CD4-positive, alpha-beta T cell (primary cell): ENCODE results near the gene ENAH. TPM values are rescaled to one million over a fixed set of nuclear protein-coding genes. Genes with fewer than 3 reads are reported as not detected.

Experiments
- ATAC-seq: fragments of 200-7000 bp; cut with Tn5 transposase; one replicate; pipeline ENCODE4 v1.10.0; 2022; ENCODE audit warnings: mild to moderate bottlenecking; ENCODE audit not compliant: poor library complexity
- CTCF ChIA-PET: fragments of 350-600 bp; sonication (Branson Sonifier 250); formaldehyde crosslinking; loops from one replicate; lab custom pipeline; 2021; ENCODE audit warnings: antibody characterized with exemption, inconsistent platforms; lab: Charles Lee
- POLR2A ChIA-PET: fragments of 350-600 bp; sonication (Branson Sonifier 250); formaldehyde crosslinking; loops from one replicate; lab custom pipeline; 2021; ENCODE audit warnings: antibody characterized with exemption, inconsistent platforms; lab: Charles Lee
- DNase-seq, 14 experiments: peaks; one replicate each; pipeline ENCODE4 v3.0.0-alpha.2; 2013 to 2020; ENCODE audit warnings: mixed read lengths in 2 of 14
- H3K27ac ChIP-seq, 2 donors: one replicate each; pipeline versions ENCODE4 v1.5.1 to v1.7.0; 2013; ENCODE audit warnings: low read length in 2 of 2, low read depth in 1 of 2, mild to moderate bottlenecking in 1 of 2
- H3K27me3 ChIP-seq, 2 experiments: 1 replicate in 1 of 2; 2 replicates in 1 of 2; pipeline versions ENCODE4 v1.6.1 to v1.7.0; 2013; ENCODE audit warnings: low read length in 2 of 2, control low read depth in 1 of 2, mild to moderate bottlenecking in 1 of 2, moderate library complexity in 1 of 2; ENCODE audit not compliant: insufficient read depth in 2 of 2, control insufficient read depth in 1 of 2
- H3K36me3 ChIP-seq: one replicate; pipeline ENCODE4 v1.6.1; 2013; ENCODE audit warnings: low read length, control low read depth; ENCODE audit not compliant: insufficient read depth
- H3K4me1 ChIP-seq: one replicate; pipeline ENCODE4 v1.6.1; 2013; ENCODE audit warnings: low read length, control low read depth; ENCODE audit not compliant: insufficient read depth
- H3K4me3 ChIP-seq: one replicate; pipeline ENCODE4 v1.5.1; 2013; ENCODE audit warnings: mild to moderate bottlenecking, low read length, moderate library complexity
- H3K9me3 ChIP-seq, 2 experiments: 1 replicate in 1 of 2; 2 replicates in 1 of 2; pipeline versions ENCODE4 v1.6.1 to v1.7.0; 2013; ENCODE audit warnings: low read length in 2 of 2, mild to moderate bottlenecking in 2 of 2, control low read depth in 1 of 2, moderate library complexity in 1 of 2; ENCODE audit not compliant: control insufficient read depth in 1 of 2, insufficient read depth in 1 of 2
- H3K27ac Mint-ChIP-seq: one replicate; pipeline ENCODE4 v1.8.0; 2020; ENCODE audit warnings: mixed read lengths
- H3K27me3 Mint-ChIP-seq: one replicate; pipeline ENCODE4 v1.8.0; 2021; ENCODE audit warnings: mixed read lengths
- H3K36me3 Mint-ChIP-seq: one replicate; pipeline ENCODE4 v1.8.0; 2021; ENCODE audit warnings: low read depth, mixed read lengths
- H3K4me1 Mint-ChIP-seq: one replicate; pipeline ENCODE4 v1.8.0; 2021; ENCODE audit warnings: low read depth, mixed read lengths
- H3K4me3 Mint-ChIP-seq: one replicate; pipeline ENCODE4 v1.8.0; 2020; ENCODE audit warnings: mild to moderate bottlenecking, mixed read lengths
- H3K9me3 Mint-ChIP-seq: one replicate; pipeline ENCODE4 v1.8.0; 2020; ENCODE audit warnings: mixed read lengths
- CTCF ChIP-seq: fragments of 200-600 bp; IDR thresholded peaks from one replicate; pipeline ENCODE4 v1.8.0; 2022; ENCODE audit warnings: antibody characterized with exemption, mild to moderate bottlenecking
- intact Hi-C, 2 experiments: fragments of 100-400 bp; cut with DNase I in 1 of 2; cut with micrococcal nuclease in 1 of 2; formaldehyde crosslinking; loops; one replicate each; pipeline versions ENCODE4 v1.15.1 to v1.9.0; 2023 to 2025; cut with DNase I, micrococcal nuclease
- total RNA-seq, 174 experiments: library from RNA in 2 of 174; stranded (reverse) in 2 of 174; gene quantifications; one replicate each; pipeline ENCODE4 v1.2.3 and lab custom pipeline; 2021 to 2026

Gene ENAH
- total RNA-seq, 2 experiments from 2014 or later, result not detected

DNA sequence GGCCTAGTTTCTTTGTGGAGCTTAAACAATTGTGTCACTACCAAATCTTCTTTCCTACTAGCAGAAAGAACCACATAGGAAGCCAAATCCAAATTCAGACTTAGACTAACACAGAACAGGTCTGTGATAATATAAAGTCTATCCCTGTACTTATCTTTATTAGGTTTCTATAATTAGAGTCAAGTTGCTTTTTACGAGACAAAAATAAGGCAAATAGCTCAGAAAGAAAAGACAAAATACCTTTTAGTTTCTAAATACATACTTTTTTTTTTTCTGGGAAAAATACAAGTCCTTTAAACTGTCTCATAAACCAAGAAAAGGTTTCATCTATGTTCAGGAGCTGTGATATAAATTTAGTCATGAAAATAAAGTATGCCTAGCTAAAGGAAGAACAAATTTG lies 146.2 kb downstream of the ENAH start:
- no peak overlapping the region for H3K4me3 ChIP-seq
- no peaks in the 10 kb centered on the region for H3K36me3 ChIP-seq
- no peaks in the 10 kb centered on the region for H3K9me3 ChIP-seq
- H3K36me3 Mint-ChIP-seq, result no peaks in the 10 kb centered on the region
- H3K27ac ChIP-seq, result no peak overlapping the region
- CTCF ChIA-PET, result no interaction called here
- H3K9me3 Mint-ChIP-seq, result no peaks in the 10 kb centered on the region
- H3K4me1 ChIP-seq, result no peaks in the 10 kb centered on the region
- POLR2A ChIA-PET, result no interaction called here
- DNase-seq (no peak), ATAC-seq (no peak)
- intact Hi-C loops, result no loop called here
- no peak overlapping the region for H3K4me3 Mint-ChIP-seq
- no peaks in the 10 kb centered on the region for H3K4me1 Mint-ChIP-seq
- no peak overlapping the region for H3K27ac Mint-ChIP-seq
- H3K27me3 ChIP-seq, result peaks cover 0 to 11% of the 10 kb centered on the region in 2 experiments
- peaks cover 4% of the 10 kb centered on the region for H3K27me3 Mint-ChIP-seq
- TF ChIP-seq CTCF, result no peak

GRCh38 chr1:225504776-225505175 lies 148.1 kb downstream of the ENAH start:
- Histone ChIP-seq H3K27me3 (peaks cover 0 to 5% of the 10 kb centered on the region in 2 experiments), H3K9me3 (no peaks in the 10 kb centered on the region), H3K4me3 (no peak overlapping the region), H3K36me3 (no peaks in the 10 kb centered on the region), H3K27ac (no peak overlapping the region), H3K4me1 (no peaks in the 10 kb centered on the region)
- ATAC-seq (no peak), DNase-seq (no peak)
- Mint-ChIP-seq H3K27me3 (peaks cover 3% of the 10 kb centered on the region), H3K4me1 (no peaks in the 10 kb centered on the region), H3K9me3 (no peaks in the 10 kb centered on the region), H3K4me3 (no peak overlapping the region), H3K36me3 (no peaks in the 10 kb centered on the region), H3K27ac (no peak overlapping the region)
- CTCF ChIA-PET, result no interaction called here
- TF ChIP-seq CTCF, result no peak
- POLR2A ChIA-PET, result no interaction called here
- intact Hi-C loops, result no loop called here

DNA sequence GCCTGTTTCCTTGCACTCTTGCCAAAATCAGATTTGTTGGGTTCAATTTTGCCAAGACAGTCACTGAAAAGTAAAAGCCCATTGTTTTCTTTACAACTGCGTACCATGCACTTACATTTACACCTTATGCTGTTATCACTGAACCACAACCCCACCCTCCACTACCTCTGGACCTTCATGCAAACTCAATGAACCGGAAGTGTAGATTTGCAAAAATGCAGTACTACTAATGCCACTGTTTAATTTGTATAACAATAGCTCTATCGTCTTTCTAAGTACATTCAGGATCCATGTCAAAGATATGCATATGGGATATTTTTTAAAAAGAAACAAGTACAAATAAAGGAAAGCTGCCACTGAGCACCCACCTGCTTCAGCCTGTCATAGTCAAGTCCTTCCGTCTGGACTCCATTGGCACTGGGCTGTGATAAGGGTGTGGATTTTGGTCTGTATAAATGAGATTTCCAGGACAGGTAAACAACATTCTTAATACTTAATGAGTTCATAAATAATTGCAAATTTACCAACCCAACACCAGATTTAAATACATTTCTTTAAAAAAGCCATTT lies 152.2 kb downstream of the ENAH start:
- Histone ChIP-seq H3K27me3 (no peaks in the 10 kb centered on the region), H3K27ac (no peak overlapping the region), H3K36me3 (no peaks in the 10 kb centered on the region), H3K4me3 (no peak overlapping the region), H3K9me3 (no peaks in the 10 kb centered on the region), H3K4me1 (no peaks in the 10 kb centered on the region)
- Mint-ChIP-seq H3K4me3 (no peak overlapping the region), H3K36me3 (no peaks in the 10 kb centered on the region), H3K27ac (no peak overlapping the region), H3K4me1 (peaks cover 7% of the 10 kb centered on the region), H3K9me3 (no peaks in the 10 kb centered on the region), H3K27me3 (peaks cover 3% of the 10 kb centered on the region)
- DNase-seq (no peak), ATAC-seq (no peak)
- CTCF ChIA-PET, result interaction anchor here (0.5 to 0.9 kb wide), 3 partner anchors 10 to 21 kb away, joined by 3 read pairs; no protein-coding TSS in a partner anchor
- POLR2A ChIA-PET, result no interaction called here
- TF ChIP-seq CTCF, result no peak
- intact Hi-C loops, result no loop called here
